ENCODE measurements around the gene SYNE2. TPM values are rescaled to one million over a fixed set of nuclear protein-coding genes. Genes with fewer than 3 reads are reported as not detected.
A peak's percentile ranks its signal among the peaks of the same experiment; 100 is the strongest.

The SYNE2 gene
- total RNA-seq, 2 experiments from 2014 or later: 150 to 212 TPM

GRCh38 chr14:64265222-64265621 is 412.4 kb downstream of the SYNE2 start:
- ChIA-PET POLR2A (interaction anchor here (0.5 to 1.2 kb wide), 7 partner anchors 19 to 1169 kb away, joined by 3 to 8 read pairs (median 4); no protein-coding TSS in a partner anchor), CTCF (ENCODE audit: unreplicated experiment) (interaction anchor here (0.6 to 1.4 kb wide), 2 partner anchors 29 to 371 kb away, joined by 3 to 5 read pairs; partner anchors contain the start of gene ESR2)
- Histone ChIP-seq H3K4me1 (ENCODE audit: insufficient read depth, low read length, poor library complexity, severe bottlenecking) (peaks cover 12% of the 10 kb centered on the region), H4K20me1 (ENCODE audit: insufficient read depth, low read length) (no peaks in the 10 kb centered on the region), H3K27ac (ENCODE audit: low read depth, low read length, poor library complexity, severe bottlenecking) (no peak overlapping the region), H3K9me2 (ENCODE audit: insufficient read depth, low read length) (no peaks in the 10 kb centered on the region), H2AFZ (ENCODE audit: low read length) (peak overlapping the region; percentile 76; the same call in 1 of the 2 replicates), H3K9me3 (ENCODE audit: low read length) (peaks cover 7% of the 10 kb centered on the region; the same call in 1 of the 2 replicates), H3K36me3 (ENCODE audit: insufficient read depth, low read length) (no peaks in the 10 kb centered on the region), H3K4me3 (ENCODE audit: low read depth, low read length, poor library complexity, severe bottlenecking) (no peak overlapping the region), H3K4me2 (ENCODE audit: low read length) (no peak overlapping the region), H3K79me2 (ENCODE audit: insufficient read depth, low read depth, low read length) (no peaks in the 10 kb centered on the region)
- peak; percentile 16 for DNase-seq (ENCODE audit: low spot score)
- TF ChIP-seq EZH2phosphoT487 (IDR thresholded peaks at IDR 0.05; ENCODE audit: borderline replicate concordance, low read depth, low read length) (no peak), CTCF (conservative IDR thresholded peaks at IDR 0.05; ENCODE audit: low read length) (no peak)
- no TSS peak for BruUV-seq (replicated peaks)
- intact Hi-C loops (cut with micrococcal nuclease; ENCODE audit: unreplicated experiment): no loop called here

- Histone ChIP-seq H3K79me2 (ENCODE audit: insufficient read depth, low read depth, low read length) (no peaks in the 10 kb centered on the region), H3K4me2 (ENCODE audit: low read length) (peak overlapping the region; percentile 20), H3K27ac (ENCODE audit: low read depth, low read length, poor library complexity, severe bottlenecking) (no peak overlapping the region), H3K9me2 (ENCODE audit: insufficient read depth, low read length) (no peaks in the 10 kb centered on the region), H3K36me3 (ENCODE audit: insufficient read depth, low read length) (no peaks in the 10 kb centered on the region), H2AFZ (ENCODE audit: low read length) (peak overlapping the region; percentile 76), H3K4me1 (ENCODE audit: insufficient read depth, low read length, poor library complexity, severe bottlenecking) (peaks cover 12% of the 10 kb centered on the region), H3K4me3 (ENCODE audit: low read depth, low read length, poor library complexity, severe bottlenecking) (no peak overlapping the region), H3K9me3 (ENCODE audit: low read length) (peaks cover 7% of the 10 kb centered on the region; the same call in 1 of the 2 replicates), H4K20me1 (ENCODE audit: insufficient read depth, low read length) (no peaks in the 10 kb centered on the region)
- no TSS peak for BruUV-seq (replicated peaks)
- POLR2A ChIA-PET: interaction anchor here (0.6 to 1.2 kb wide), 2 partner anchors 30 to 32 kb away, joined by 3 to 8 read pairs; no protein-coding TSS in a partner anchor
- intact Hi-C loops (cut with micrococcal nuclease; ENCODE audit: unreplicated experiment): no loop called here
- DNase-seq (ENCODE audit: low spot score): peak; percentile 45
- TF ChIP-seq EZH2phosphoT487 (IDR thresholded peaks at IDR 0.05; ENCODE audit: borderline replicate concordance, low read depth, low read length) (no peak), CTCF (conservative IDR thresholded peaks at IDR 0.05; ENCODE audit: low read length) (no peak)
- CTCF ChIA-PET (ENCODE audit: unreplicated experiment): no interaction called here
These were observed 413.4 kb downstream of the SYNE2 start for GRCh38 chr14:64266239-64266638.

GRCh38 chr14:64272019-64272418 is 419.2 kb downstream of the SYNE2 start:
- intact Hi-C loops (cut with micrococcal nuclease; ENCODE audit: unreplicated experiment): no loop called here
- Histone ChIP-seq H3K4me1 (ENCODE audit: insufficient read depth, low read length, poor library complexity, severe bottlenecking) (no peaks in the 10 kb centered on the region), H3K79me2 (ENCODE audit: insufficient read depth, low read depth, low read length) (no peaks in the 10 kb centered on the region), H3K4me2 (ENCODE audit: low read length) (no peak overlapping the region), H3K9me2 (ENCODE audit: insufficient read depth, low read length) (no peaks in the 10 kb centered on the region), H3K9me3 (ENCODE audit: low read length) (peaks cover under 1% of the 10 kb centered on the region), H4K20me1 (ENCODE audit: insufficient read depth, low read length) (no peaks in the 10 kb centered on the region), H3K4me3 (ENCODE audit: low read depth, low read length, poor library complexity, severe bottlenecking) (no peak overlapping the region), H2AFZ (ENCODE audit: low read length) (no peak overlapping the region), H3K36me3 (ENCODE audit: insufficient read depth, low read length) (no peaks in the 10 kb centered on the region), H3K27ac (ENCODE audit: low read depth, low read length, poor library complexity, severe bottlenecking) (no peak overlapping the region)
- ChIA-PET CTCF (ENCODE audit: unreplicated experiment) (no interaction called here), POLR2A (interaction anchor here (0.5 to 1.8 kb wide), 11 partner anchors 10 to 408 kb away, joined by 3 to 7 read pairs (median 3); no protein-coding TSS in a partner anchor)
- TF ChIP-seq CTCF (conservative IDR thresholded peaks at IDR 0.05; ENCODE audit: low read length): no peak
- no peak for TF ChIP-seq EZH2phosphoT487 (IDR thresholded peaks at IDR 0.05; ENCODE audit: borderline replicate concordance, low read depth, low read length)
- no TSS peak for BruUV-seq (replicated peaks)
- DNase-seq (ENCODE audit: low spot score): no peak
